ENCODE data around the gene MACC1. TPM values are rescaled to one million over a fixed set of nuclear protein-coding genes. Genes with fewer than 3 reads are reported as not detected.

The MACC1 gene
- total and polyA plus RNA-seq, 2 donors (not counting 1 experiment from before 2014, with no cell fraction given), result 0.92 to 6.2 TPM

- H3K27me3 Mint-ChIP-seq, result no peaks in the 10 kb centered on the region
- CTCF ChIA-PET, result no interaction called here
- DNase-seq, result no peak
- no peaks in the 10 kb centered on the region for H3K36me3 ChIP-seq (replicated peaks in 1 of 2; ENCODE audit: control extremely low read depth in 1 of 2, control insufficient read depth in 1 of 2, extremely low read depth in 1 of 2, insufficient read depth in 2 of 2, low read length in 1 of 2)
- no CpG with 5 or more reads among the region's 3 CpGs for WGBS (ENCODE audit: insufficient coverage)
- H3K9ac ChIP-seq (ENCODE audit: low read length), result no peak overlapping the region
- H3K9me3 Mint-ChIP-seq (ENCODE audit: insufficient read depth), result peaks cover 2% of the 10 kb centered on the region
- H3K79me2 ChIP-seq (ENCODE audit: control insufficient read depth, insufficient read depth, low read length), result no peaks in the 10 kb centered on the region
- no peak overlapping the region for H3K27ac Mint-ChIP-seq
- no peak overlapping the region for H3K4me3 Mint-ChIP-seq
- no peak overlapping the region for H3K4me2 ChIP-seq (replicated peaks; ENCODE audit: low read depth, low read length, poor library complexity, severe bottlenecking)
- no peaks in the 10 kb centered on the region for H4K20me1 ChIP-seq (ENCODE audit: control insufficient read depth, insufficient read depth, low read length, poor library complexity, severe bottlenecking)
- no peak overlapping the region for H3K4me3 ChIP-seq (ENCODE audit: control extremely low read depth in 1 of 5, extremely low read depth in 1 of 5, insufficient read depth in 1 of 5, low read depth in 2 of 5, low read length in 4 of 5)
- no peak overlapping the region for H3K27ac ChIP-seq (ENCODE audit: low read length in 2 of 2)
- H2AFZ ChIP-seq (ENCODE audit: insufficient read depth, low read depth, low read length, poor library complexity, severe bottlenecking), result no peak overlapping the region
- H3K4me1 Mint-ChIP-seq, result peaks cover 24% of the 10 kb centered on the region
- TF ChIP-seq EZH2 (IDR thresholded peaks at IDR 0.05; ENCODE audit: borderline replicate concordance, insufficient read depth, low read depth, low read length, poor library complexity, severe bottlenecking), result no peak
- TF ChIP-seq, protein P1, sequence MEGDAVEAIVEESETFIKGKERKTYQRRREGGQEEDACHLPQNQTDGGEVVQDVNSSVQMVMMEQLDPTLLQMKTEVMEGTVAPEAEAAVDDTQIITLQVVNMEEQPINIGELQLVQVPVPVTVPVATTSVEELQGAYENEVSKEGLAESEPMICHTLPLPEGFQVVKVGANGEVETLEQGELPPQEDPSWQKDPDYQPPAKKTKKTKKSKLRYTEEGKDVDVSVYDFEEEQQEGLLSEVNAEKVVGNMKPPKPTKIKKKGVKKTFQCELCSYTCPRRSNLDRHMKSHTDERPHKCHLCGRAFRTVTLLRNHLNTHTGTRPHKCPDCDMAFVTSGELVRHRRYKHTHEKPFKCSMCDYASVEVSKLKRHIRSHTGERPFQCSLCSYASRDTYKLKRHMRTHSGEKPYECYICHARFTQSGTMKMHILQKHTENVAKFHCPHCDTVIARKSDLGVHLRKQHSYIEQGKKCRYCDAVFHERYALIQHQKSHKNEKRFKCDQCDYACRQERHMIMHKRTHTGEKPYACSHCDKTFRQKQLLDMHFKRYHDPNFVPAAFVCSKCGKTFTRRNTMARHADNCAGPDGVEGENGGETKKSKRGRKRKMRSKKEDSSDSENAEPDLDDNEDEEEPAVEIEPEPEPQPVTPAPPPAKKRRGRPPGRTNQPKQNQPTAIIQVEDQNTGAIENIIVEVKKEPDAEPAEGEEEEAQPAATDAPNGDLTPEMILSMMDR (IDR thresholded peaks at IDR 0.05), result no peak
- H3K4me1 ChIP-seq (ENCODE audit: control insufficient read depth in 2 of 2, insufficient read depth in 2 of 2, low read length in 2 of 2), result peaks cover 3 to 7% of the 10 kb centered on the region in 2 donors
- POLR2A ChIA-PET, result no interaction called here
- H3K9me3 ChIP-seq (ENCODE audit: control extremely low read depth in 1 of 3, control insufficient read depth in 2 of 3, insufficient read depth in 1 of 3, low read length in 2 of 3), result no peaks in the 10 kb centered on the region
- intact Hi-C loops (cut with micrococcal nuclease), result no loop called here
- no peaks in the 10 kb centered on the region for H3K27me3 ChIP-seq (replicated peaks in 1 of 4; ENCODE audit: control extremely low read depth in 1 of 4, control insufficient read depth in 3 of 4, insufficient read depth in 4 of 4, low read length in 3 of 4)
- no peak for ATAC-seq (ENCODE audit: low read depth)
Observed at GRCh38 chr7:20244334-20245120, 27.3 kb upstream of the MACC1 start.

GRCh38 chr7:20241911-20242261, 24.7 kb upstream of the MACC1 start:
- Histone ChIP-seq H3K36me3 (replicated peaks in 1 of 2; ENCODE audit: control extremely low read depth in 1 of 2, control insufficient read depth in 1 of 2, extremely low read depth in 1 of 2, insufficient read depth in 2 of 2, low read length in 1 of 2) (no peaks in the 10 kb centered on the region), H3K9me3 (ENCODE audit: control extremely low read depth in 1 of 3, control insufficient read depth in 2 of 3, insufficient read depth in 1 of 3, low read length in 2 of 3) (no peaks in the 10 kb centered on the region), H3K27me3 (replicated peaks in 1 of 4; ENCODE audit: control extremely low read depth in 1 of 4, control insufficient read depth in 3 of 4, insufficient read depth in 4 of 4, low read length in 3 of 4) (no peaks in the 10 kb centered on the region), H2AFZ (ENCODE audit: insufficient read depth, low read depth, low read length, poor library complexity, severe bottlenecking) (peak overlapping the region; percentile 17), H3K9ac (ENCODE audit: low read length) (no peak overlapping the region), H3K4me1 (ENCODE audit: control insufficient read depth in 2 of 2, insufficient read depth in 2 of 2, low read length in 2 of 2) (peaks cover 16 to 18% of the 10 kb centered on the region in 2 donors), H3K4me3 (ENCODE audit: control extremely low read depth in 1 of 5, extremely low read depth in 1 of 5, insufficient read depth in 1 of 5, low read depth in 2 of 5, low read length in 4 of 5) (no peak overlapping the region), H3K4me2 (replicated peaks; ENCODE audit: low read depth, low read length, poor library complexity, severe bottlenecking) (no peak overlapping the region), H3K27ac (ENCODE audit: low read length in 2 of 2) (no peak overlapping the region), H4K20me1 (ENCODE audit: control insufficient read depth, insufficient read depth, low read length, poor library complexity, severe bottlenecking) (no peaks in the 10 kb centered on the region), H3K79me2 (ENCODE audit: control insufficient read depth, insufficient read depth, low read length) (no peaks in the 10 kb centered on the region)
- TF ChIP-seq, protein P1 (IDR thresholded peaks at IDR 0.05), result no peak
- no peak for TF ChIP-seq EZH2 (IDR thresholded peaks at IDR 0.05; ENCODE audit: borderline replicate concordance, insufficient read depth, low read depth, low read length, poor library complexity, severe bottlenecking)
- ChIA-PET POLR2A (no interaction called here), CTCF (interaction anchor here (1.6 to 1.7 kb wide), 2 partner anchors 22 to 83 kb away, joined by 4 to 6 read pairs; no protein-coding TSS in a partner anchor)
- Mint-ChIP-seq H3K9me3 (ENCODE audit: insufficient read depth) (peaks cover 2% of the 10 kb centered on the region), H3K4me3 (no peak overlapping the region), H3K4me1 (peaks cover 40% of the 10 kb centered on the region), H3K27ac (peak overlapping the region; percentile 54), H3K27me3 (no peaks in the 10 kb centered on the region)
- ATAC-seq (ENCODE audit: low read depth), result no peak
- intact Hi-C loops (cut with micrococcal nuclease), result no loop called here
- no peak for DNase-seq
- 0% methylated on average over 1 of the region's 2 CpGs for WGBS (ENCODE audit: insufficient coverage)
